GF-D8 (cell line): ENCODE results near the gene CALM3.
"Not testable (repeated sequence)": the region's sequence is repeated elsewhere in the genome, so short reads cannot be mapped to it uniquely, and the experiment has no call there.

Experiments
- DNase-seq: peaks from one replicate; lab custom pipeline; 2025; lab: John Stamatoyannopoulos, UW

Gene CALM3

DNA sequence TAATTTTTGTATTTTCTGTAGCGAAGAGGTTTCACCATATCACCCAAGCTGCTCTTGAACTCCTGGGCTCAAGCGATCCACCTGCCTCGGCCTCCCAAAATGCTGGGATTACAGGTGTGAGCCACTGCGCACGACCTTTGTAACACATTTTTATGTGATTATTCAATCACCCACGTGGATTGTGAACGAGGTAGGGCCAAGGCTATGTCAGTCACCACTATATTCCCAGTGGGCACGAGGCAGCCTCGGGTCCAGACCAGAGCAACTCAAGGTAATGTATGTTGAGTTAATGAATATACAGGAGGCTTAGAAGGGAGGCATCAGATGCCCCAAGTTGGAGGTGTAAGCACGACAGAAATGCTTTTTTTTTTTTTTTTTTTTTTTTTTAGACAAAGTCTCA, 14.8 kb downstream of the CALM3 start:
- no peak for DNase-seq

DNA sequence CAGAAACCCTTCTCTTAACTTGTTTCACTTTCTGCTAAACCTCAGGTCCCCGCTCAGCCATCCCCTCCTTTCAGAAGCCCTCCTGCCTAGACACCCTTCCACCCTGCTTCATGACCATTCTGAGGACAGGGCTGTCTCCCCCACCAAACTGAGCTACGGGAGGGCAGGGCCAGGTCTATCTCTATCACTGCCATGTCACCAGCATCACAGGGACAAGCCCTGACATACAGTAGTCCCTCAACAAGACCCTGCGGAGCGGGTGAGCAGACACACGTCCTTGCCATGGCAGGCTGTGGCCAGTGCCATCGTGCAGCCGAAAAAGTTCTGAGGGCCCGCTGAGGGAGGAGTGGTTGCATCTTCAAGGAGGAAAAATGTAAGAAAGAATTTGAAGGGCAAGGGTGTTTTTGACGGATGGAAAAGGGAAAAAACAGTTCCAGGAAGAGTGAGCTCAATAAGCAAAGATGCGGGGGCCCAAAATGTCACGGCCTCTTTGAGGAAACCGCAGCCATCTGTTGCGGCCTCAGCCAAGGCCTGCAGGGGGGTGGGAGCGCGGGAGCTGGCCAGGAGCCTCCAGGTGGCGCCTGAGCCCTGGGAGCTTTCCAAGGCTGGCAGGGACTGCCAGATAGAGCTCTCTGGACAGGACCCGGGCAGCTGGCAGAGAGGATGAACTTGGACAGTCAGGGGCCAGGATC, 15.6 kb downstream of the CALM3 start:
- DNase-seq, result peak; percentile 40

DNA sequence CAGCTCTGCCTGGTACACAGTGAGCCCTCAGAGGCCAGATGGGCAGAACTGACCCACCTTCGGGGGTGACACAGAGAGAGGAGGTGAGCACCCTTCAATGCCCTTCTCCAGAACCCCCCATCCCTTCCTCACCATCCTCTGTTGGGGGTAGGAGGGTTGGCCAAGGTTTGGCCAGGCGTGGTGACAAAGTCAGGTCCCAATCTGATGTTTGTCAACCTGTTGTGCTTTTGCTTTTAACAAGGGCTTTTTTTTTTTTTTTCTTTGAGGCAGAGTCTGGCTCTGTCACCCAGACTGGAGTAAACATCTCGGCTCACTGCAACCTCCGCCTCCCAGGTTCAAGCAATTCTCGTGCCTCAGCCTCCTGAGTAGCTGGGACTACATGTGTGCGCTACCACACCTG, 16.5 kb downstream of the CALM3 start:
- DNase-seq, result no peak

DNA sequence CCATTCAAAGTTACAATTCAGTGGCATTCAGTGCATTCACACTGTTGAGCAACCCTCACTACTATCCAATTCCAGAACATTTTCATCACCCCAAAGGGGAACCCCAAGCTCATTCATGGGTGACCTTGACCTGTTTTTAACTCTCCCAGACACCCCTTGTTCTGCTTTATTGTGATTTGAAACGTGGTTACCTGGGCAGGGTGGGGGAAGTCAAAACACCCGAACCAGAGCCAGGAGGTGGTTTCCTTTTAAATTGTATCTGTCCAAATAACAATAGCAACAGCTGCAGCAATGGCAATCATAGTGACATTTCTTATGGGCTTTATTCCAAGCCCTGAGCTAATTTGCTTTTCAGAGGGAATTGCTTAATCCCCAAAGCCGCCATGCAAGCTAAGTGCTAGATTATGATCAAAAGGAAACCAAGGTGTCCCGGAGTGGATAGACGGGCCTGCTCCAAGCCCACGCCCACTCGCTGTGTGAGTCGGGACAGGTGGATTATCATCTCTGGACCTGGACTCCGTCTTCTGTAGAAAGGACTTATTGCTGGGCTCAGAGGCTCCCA, 17.6 kb downstream of the CALM3 start:
- DNase-seq, result peak; percentile 51

DNA sequence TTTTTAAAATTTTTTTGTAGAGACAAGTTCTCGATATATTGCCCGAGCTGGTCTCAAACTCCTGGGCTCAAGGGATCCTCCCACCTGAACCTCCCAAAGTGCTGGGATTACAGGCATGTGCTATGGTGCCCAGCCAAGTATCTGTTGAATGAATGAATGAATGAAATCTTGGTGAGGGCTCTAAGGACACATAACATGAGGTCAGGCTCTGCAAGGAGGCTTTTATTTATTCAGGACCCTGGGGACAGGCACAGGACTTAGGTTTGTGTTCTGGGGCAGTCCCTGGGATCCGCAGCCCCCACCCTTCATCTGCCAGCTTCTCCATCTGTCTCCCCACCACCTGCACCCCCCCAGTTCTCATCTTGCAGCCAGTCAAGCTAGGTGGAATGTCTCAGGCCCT, 19.1 kb downstream of the CALM3 start:
- no peak for DNase-seq

DNA sequence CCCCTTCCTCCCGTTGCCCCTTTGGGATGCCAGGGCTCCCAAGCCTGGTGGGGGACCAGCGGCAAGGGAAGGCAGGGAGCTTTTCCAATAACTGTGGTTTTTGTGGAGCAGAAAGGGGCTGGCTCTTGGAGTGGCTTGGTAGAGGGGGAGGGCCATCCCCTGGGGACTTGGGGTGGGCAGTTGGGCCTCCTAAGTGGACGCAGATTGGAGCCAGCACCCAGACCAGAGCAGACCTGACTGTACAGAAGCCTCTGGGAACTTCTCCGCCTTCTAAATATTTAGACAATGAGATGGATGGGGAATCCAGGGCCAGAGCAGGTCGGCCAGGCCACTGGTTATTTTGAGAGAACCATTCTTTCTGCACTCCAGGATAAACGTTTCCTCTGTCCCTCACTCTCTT, 19.6 kb downstream of the CALM3 start:
- no peak for DNase-seq

DNA sequence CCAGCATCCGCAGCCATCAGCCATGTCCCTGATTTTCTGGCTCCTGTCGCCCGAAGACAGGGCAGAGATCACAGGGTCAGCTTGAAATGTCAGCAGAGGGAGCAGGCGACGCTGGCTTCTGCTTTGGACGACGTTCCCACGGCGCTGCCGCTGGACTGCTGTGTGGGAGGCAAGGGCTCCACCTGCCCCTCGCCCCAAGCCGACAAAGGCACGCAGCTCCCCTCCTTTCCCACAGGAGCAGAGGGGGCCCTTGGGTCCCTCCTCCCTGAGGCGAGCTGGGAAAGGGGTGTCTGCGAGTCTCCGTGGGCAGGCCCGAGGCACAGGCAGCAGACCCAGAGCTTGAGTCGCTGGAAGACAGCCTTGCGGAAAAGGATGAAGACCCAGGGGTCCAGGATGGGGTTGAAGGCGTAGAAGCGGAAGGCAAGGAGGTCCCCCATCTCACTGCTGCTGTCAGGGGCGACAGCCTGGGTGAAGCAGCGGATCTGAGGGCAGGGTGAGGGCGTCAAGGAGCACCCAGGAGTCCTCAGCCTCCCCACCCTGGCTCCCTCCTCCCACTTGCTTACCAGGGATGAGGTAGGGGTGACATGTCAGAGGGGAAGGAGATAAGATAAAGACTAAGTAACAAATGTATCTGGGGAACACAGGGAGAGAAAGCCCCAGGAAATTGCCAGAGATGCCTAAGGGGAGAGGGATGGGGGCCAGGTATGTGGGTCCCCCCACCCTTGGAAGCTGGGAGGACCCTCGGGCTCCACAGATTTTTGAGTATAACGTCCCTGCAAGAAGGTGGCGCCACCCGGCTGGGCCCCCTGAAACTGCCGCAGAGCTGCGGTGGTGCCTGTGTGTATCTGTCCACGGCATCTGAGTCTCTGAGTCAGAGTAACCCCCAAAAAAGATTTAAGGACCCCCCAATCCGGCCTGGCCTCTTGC, 20.3 kb downstream of the CALM3 start:
- no peak for DNase-seq

DNA sequence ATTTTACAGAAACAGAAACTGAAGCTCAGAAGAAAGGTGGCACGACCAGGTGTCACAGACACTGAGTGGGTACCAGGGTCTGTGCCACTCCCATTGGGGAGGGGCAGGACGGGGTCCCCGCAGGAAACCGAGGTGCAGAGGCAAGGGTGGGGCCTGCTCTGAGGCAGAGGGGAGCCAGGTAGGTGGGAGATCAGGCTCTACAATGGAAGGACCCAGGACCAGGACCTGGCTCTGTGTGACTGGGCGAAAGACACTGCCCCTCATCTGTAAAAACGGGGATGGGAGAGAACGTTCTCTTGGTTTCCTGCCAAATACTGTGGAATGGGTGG, 21.0 kb downstream of the CALM3 start:
- no peak for DNase-seq

DNA sequence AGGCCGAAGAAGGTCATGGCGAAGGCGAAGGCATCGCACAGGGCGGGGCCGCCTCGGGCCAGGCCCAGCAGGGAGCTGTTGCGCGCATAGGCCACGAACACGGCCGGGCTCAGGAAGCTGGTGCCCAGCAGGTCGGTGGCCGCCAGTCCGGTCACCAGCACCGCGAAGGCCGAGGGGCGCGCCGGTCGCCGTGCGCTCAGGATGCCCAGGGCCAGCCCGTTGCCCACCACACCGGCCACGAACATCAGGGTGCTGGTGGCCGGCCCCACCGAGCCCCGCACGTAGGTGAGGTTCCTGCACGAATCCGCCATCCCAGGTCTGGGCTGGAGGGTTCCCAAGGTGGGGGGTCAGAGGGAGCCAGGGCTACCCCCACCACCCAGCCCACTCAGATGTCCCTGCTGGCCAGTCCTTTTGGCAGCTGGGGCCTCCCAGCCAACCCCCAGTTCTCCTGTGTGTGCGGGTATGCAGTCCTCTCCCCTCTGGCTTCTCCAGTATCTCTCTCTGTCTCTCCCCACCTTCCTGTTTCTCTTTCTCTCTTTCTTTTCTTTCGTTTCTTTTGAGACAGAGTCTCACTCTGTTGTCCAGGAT, 22.9 kb downstream of the CALM3 start:
- DNase-seq, result no peak

DNA sequence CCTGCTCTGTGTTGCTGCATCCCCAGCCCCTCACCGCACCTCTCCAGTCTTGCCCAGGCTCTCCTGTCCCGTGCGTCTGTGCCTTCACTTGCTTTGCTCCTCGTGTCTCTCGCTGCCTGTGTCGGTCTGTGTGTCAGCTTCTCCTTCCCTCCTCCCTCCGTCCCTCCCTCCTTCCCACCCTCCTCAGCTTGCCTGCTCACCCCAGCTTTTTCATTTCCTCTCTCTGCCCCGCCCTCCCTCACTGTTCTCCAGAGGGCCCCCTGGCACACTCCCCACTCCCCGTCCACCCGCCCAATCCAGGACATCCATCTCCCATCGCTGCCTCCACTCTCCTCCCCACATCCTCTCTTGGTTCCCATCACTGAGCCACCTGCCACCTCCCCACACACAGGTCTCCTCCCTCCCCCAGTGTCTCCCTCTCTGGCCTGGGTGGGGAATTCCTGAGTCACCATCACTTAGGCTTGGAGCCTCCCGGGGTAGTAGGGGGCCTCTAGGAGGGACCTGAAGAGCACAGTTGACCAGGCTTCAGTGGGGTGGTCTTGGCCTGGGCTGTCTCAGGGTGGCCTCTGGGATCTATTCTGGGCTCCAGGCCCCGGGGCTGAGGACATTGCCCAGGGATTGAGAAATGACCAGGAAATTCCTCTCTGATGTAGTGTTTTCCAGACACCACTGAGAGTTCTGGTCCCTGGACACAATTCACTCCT, 24.0 kb downstream of the CALM3 start, which contains the start of gene PTGIR:
PTGIR (minus strand) TSS at position 132 of the 704 bp plus-strand sequence. CDS start 864 bp downstream, outside the sequence.
- DNase-seq, result no peak

DNA sequence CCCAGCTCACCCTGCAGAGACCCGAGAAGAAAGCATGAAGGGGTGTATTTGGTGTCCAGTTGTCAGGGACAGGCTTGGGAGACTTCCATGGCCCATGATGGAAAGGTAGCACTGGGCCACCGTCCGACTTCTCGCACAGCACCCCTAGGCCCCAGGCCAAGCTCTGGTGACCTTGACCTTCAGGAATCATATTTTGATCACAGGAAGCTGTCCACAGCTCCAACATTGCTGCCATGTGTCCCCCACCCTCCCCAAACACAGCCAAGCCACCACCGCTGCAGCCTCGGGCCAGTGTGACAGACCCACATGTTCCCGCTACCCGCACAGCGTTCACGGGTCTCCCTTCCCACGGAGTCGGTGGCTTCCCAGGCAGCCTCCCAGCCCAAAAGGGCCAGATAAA, 24.6 kb downstream of the CALM3 start:
- no peak for DNase-seq

DNA sequence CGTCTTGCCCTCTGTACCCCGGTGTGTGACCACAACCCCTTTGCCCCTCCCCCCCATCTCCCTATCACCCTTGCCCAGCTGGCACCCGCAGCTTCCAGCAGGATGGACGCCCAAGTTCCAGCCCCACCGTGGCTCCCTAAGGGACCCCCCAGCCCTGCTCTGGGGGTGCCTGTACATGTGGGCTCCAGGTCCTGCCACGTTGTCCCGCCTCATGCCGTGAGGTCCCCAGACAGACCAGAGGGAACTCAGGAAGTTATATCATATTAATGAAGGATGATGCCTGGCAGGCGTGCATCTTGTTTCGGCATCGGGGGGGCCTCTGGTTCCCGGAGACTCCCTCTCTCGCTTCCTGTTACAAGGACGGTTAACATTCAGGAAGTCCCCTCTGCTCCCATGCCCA, 25.3 kb downstream of the CALM3 start:
- DNase-seq, result no peak

DNA sequence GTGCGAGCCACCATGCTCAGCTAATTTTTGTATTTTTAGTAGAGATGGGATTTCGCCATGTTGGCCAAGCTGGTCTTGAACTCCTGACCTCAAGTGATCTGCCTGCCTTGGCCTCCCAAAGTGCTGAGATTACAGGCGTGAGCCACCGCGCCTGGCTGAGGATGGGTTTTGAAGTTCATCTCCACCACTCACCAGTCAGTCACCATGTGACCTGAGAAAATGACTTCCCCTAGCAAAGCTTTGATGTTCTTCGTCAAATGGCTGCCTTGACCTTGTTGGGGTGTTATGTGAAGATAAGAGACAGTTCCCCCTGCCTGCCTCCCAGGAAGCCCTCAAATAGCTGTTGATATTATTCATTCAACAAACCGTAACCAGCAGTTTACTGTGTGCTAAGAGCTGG, 27.8 kb downstream of the CALM3 start:
- not testable (repeated sequence) for DNase-seq

DNA sequence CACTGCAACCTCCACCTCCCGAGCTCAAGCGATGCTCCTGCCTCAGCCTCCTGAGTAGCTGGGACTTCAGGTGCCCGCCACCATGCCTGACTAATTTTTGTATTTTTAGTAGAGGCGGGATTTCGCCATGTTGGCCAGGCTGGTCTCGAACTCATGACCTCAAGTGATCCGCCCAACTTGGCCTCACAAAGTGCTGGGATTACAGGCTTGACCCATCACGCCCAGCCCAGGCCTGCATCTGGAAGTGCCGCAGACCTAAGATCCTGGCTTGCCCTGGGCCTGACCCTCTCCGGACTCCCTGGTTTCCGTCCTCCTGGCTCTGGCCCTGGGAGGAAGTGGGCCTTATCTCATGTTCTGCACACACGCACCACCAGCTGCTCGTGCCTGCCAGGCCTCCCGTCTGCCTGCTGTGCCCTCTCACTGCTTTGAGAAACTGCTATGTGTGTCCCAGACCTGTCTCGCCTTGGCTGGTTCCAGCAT, 28.5 kb downstream of the CALM3 start:
- peak; percentile 69 for DNase-seq

DNA sequence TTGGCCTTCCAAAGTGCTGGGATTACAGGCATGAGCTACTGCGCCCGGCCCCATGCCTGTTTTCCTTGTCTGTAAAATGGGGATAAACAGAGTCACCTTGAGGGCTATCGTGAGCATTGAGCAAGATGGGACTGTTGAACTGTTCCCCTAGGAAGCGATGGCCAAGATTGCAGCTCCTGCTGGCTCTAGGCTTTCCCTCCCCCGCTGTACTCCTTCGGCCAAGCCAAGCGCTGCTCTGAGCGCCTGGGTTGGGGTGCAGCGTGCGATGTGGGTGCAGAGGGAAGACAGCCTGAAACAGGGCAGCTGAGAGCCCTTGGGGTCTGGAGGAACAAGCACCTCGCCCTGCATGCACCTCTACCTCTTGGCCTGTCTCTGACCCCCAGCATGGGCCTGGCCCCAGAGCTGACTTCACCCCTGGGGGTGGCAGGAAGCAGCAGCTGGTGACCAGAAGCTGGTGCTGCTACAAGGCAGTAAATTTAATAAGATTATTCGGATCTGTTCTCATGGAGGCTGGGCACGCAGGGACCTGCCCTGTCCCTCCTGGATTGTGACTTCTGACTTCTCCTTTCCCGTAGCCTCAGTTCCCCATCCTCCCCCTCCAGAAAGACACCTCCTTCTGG, 29.6 kb downstream of the CALM3 start:
- DNase-seq, result no peak

DNA sequence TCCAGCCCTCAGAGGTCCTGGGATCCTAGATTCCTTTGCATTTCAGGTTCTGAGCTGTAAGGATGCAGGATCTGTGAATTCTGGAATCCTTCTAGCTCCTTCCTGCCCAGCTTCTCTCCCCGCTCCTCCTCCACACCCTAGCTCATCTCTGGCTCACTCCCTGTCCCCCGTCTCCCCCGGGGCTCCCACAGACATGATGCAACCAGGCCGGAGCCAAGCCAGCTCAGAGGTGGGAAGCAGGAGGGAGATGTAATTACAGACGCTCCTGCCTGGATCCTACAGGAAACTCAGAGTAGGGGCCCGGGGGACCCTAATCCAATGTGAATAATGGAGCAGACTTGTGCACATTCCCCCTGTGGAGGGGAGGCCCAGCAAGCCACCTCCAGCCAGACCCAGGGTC, 30.4 kb downstream of the CALM3 start:
- DNase-seq, result no peak

DNA sequence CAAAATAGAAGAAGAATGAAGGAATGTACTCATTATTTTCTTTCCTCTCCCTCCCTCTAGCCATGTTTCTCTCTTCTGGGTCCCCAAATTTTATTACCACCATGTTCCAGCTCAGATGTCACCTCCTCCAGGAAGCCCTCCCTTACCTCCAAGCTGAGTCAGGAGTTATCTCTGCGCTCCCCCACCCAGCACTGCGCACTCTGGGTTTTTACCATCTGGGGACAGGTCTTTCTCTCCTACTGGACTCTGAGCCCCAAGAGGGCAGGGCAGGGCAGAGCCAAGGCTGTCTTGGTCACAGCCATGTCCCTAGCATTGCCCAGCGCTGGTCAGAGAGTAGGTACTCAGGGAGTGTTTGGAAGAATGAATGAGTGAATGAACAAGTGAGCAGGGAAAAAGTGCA, 32.0 kb downstream of the CALM3 start:
- DNase-seq, result no peak

DNA sequence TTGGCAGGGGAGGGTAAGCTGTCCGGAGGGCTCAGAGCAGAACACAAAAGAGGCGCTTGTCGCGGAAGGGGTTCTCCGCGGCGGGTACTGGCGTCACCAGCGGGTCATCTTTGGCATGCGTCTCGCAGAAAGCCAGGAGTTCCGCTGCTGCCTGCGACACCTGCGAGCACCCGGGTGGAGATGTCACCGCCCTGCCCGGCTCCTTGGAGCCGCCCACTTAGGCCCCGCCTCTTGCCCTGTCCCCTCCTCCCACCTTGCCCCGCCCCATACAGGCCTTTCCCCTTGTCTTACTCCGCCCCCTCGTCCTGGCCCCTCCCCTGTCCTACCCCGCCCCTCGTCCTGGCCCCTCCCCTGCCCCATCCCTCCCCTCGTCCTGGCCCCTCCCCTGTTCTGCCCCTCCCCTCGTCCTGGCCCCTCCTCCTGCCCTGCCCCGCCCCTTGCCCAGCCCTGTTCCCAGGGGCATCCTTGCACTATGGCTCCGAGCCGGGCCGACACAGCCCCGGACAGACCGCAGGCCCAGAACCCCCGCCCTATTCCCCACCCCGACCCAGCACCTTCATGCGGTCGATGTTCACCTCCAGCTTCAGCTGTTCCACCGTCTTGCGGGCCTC, 33.0 kb downstream of the CALM3 start:
- DNase-seq, result peak; percentile 9

DNA sequence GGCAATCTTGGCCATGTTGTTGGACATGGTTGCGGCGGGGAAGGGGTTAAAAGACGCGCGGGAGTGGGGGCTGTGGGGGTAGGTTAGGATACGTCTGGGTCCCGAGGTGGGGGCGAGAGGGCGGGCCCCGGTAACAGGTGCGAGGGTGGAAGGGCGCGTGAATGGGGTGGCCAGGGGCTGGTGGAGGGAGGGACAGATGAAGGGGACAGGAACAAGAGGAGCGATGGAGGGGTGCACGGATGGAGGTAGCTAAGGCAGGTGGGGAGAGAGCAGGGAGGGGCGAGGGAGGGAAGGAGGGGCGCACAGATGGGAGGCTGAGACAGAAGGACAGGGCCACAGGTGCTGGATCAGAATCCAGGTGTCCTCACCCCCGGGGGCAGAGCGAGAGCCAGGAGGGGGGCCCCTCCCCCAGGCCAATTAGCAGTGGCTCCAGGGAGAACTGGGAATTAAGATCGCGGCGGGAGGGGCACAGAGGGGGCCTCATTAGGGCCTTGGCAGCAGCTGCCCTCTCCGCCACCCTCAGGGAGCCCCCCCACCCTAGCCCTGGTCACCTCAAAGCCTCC, 33.6 kb downstream of the CALM3 start:
- no peak for DNase-seq

DNA sequence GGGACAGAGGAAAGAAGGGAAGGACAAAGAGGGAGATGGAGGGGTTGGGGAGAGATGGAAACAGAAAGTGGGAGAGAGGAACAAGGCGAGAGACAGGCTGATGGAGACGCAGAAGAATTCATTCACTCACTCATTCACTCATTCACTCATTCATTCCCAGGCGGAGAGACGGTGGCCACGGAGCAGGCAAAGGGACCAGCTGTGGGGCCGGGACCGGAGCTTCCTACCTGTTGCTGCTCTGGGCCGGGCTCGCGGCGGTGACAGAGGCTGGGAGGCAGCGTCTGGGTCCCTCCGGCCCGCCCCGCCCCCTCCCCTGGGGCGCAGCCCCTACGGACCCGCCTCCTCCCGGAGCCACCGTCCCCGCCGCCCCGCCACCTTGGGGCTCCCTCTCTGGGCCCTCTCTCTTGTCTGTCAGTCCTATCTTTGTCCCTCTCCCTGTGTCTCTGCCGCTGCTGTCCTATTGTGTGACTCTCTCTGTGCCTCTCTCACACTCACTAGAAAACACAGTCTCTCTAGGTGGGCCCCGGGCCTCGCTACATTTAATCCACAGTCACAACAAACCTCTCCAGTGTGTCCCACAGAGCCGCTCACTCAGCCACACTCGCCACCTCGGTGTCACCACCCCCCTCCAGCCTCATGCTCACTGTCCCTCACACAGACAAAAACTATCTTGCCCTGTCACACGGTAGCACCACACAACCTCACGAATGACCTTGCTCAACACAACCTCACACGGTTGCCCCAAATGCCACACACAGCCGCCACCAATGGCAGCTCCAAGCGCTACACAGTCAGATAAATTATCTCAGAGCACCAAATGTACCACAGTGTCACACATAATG, 35.0 kb downstream of the CALM3 start, which contains the start of gene GNG8:
GNG8 (minus strand) TSS at position 283 of the 842 bp plus-strand sequence. CDS start 1,520 bp downstream, outside the sequence.
- DNase-seq, result no peak
